GM21515 (cell line): Measurements from ENCODE around the gene HBE1.

ENCODE experiments used
- ATAC-seq: cut with Tn5 transposase; IDR thresholded peaks from one replicate; pipeline ENCODE4 v1.9.1; 2021; ENCODE audit not compliant: unreplicated experiment

Gene HBE1

GRCh38 chr11:5235364-5236095, 34.2 kb downstream of the HBE1 start:
- ATAC-seq = no peak

DNA sequence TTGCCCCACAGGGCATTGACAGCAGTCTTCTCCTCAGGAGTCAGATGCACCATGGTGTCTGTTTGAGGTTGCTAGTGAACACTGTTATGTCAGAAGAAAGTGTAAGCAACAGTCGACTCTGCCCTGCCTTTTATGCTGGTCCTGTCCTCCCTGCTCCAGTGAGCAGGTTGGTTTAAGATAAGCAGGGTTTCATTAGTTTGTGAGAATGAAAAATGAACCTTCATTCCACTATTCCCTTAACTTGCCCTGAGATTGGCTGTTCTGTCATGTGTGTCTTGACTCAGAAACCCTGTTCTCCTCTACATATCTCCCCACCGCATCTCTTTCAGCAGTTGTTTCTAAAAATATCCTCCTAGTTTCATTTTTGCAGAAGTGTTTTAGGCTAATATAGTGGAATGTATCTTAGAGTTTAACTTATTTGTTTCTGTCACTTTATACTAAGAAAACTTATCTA, 35.3 kb downstream of the HBE1 start, which contains the start of gene HBD:
Gene HBD, minus strand, starts transcription at position 103 of the 454 bp plus-strand sequence. Its CDS starts 50 bp downstream, at position 53.
- peak; percentile 54 for ATAC-seq

DNA sequence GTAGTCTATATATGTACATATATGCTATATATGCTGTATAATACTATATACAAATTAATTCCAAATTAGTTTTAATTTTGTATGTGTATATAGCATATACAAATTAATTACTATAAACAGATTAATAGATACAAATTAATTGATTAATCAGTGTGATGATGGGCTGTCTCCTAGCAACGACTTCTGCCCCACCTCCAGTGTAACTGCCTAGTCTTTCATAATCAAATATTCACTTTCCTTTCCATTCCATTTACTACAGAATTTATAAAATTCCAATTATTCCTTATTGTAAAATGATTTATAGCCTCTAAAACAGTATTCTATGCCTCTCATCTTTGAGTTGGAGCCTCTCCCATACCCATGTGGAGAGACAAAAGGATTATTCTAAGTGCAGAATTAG, 36.4 kb downstream of the HBE1 start:
- ATAC-seq = no peak

- ATAC-seq = no peak
Measured at GRCh38 chr11:5232821-5233220, 36.9 kb downstream of the HBE1 start.

GRCh38 chr11:5232176-5232575, 37.6 kb downstream of the HBE1 start:
- no peak for ATAC-seq

DNA sequence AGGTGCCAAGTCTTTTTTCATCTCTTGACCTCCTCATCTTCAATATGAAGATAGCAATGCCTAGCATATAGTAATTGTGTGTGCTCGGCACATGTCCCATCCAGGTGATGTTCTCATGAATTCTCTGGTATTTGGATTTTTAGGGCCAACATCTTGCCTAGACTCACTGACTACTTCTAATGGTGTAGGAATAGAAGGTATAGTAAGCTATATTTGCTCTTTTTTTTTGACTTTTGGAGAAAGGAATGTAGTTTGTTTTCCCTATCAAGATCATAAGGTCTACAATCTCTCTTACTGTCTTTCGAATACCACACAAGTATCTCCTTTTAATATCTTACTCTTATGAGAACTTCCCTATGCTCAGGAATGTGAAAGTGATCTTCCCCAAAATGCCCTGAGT, 38.6 kb downstream of the HBE1 start:
- ATAC-seq = no peak

DNA sequence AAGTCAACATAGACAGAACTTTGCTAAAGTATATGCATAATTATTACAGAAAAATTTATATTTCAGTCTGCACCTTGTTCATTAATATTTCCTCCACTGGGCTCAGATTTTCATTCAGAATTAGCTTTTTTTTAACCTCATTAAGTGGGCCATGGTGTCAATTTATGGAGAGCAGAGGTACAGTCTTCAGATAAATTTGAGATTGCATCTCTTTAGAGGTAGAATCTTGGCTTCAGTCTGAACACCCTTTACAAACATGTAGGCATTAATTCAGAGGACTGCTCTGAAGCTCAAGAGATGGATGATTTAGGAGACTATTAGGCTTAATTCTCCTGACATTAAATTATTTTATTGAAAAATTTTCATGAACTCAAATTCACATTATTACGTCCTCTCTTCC, 39.5 kb downstream of the HBE1 start:
- no peak for ATAC-seq

- no peak for ATAC-seq
Measured at GRCh38 chr11:5229796-5230195, 39.9 kb downstream of the HBE1 start.

DNA sequence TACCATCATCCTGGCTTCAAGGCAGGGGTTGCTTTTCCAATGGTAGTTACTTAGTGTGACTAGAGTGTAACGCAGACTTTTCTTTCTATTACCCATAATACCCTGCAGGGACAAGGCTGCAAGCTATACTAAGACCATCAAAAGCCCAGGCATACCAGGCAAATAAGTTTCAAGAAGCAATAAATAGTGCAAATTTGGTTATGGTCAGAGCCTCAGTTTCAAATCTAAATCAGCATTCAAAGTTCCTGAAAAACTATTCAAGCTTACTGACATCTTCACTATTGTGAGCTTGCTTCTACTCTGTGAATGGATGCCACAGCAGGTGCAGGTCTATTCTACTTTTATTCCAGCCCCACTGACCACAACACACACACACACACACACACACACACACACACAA, 40.4 kb downstream of the HBE1 start:
- ATAC-seq = no peak

GRCh38 chr11:5228124-5228523, 41.6 kb downstream of the HBE1 start:
- ATAC-seq = no peak

GRCh38 chr11:5227681-5228080, 42.1 kb downstream of the HBE1 start:
- no peak for ATAC-seq

GRCh38 chr11:5226732-5227310, 42.9 kb downstream of the HBE1 start, which contains the start of gene HBB:
TSS of gene HBB (minus strand) at chr11:5227071. CDS start at chr11:5227021, 50 bp downstream.
- ATAC-seq = no peak

- ATAC-seq = no peak
Measured at GRCh38 chr11:5225480-5225871, 44.3 kb downstream of the HBE1 start.

DNA sequence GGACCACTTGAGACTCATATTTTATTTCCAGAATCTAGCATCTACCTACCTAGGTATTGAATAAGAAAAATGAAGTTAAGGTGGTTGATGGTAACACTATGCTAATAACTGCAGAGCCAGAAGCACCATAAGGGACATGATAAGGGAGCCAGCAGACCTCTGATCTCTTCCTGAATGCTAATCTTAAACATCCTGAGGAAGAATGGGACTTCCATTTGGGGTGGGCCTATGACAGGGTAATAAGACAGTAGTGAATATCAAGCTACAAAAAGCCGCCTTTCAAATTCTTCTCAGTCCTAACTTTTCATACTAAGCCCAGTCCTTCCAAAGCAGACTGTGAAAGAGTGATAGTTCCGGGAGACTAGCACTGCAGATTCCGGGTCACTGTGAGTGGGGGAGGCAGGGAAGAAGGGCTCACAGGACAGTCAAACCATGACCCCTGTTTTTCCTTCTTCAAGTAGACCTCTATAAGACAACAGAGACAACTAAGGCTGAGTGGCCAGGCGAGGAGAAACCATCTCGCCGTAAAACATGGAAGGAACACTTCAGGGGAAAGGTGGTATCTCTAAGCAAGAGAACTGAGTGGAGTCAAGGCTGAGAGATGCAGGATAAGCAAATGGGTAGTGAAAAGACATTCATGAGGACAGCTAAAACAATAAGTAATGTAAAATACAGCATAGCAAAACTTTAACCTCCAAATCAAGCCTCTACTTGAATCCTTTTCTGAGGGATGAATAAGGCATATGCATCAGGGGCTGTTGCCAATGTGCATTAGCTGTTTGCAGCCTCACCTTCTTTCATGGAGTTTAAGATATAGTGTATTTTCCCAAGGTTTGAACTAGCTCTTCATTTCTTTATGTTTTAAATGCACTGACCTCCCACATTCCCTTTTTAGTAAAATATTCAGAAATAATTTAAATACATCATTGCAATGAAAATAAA, 44.9 kb downstream of the HBE1 start:
- ATAC-seq = no peak

- ATAC-seq = no peak
Measured at GRCh38 chr11:5223686-5224085, 46.1 kb downstream of the HBE1 start.

GRCh38 chr11:5223146-5223545, 46.6 kb downstream of the HBE1 start:
- ATAC-seq = no peak
